Gastrocnemius medialis (tissue), 4 donors: ENCODE measurements around the gene FYN.

ENCODE experiments used
- POLR2A ChIP-seq, 2 donors: fragments of 450-650 bp; IDR thresholded peaks; one replicate each; pipeline ENCODE4 v1.6.1; 2017; ENCODE audit warnings: antibody characterized with exemption in 2 of 2, mild to moderate bottlenecking in 2 of 2, moderate library complexity in 2 of 2
- TF ChIP-seq, protein P1 (sequence below), 5 experiments: fragments of 450-650 bp in 3 of 5; fragments of 200-600 bp in 2 of 5; sonication (generic) in 2 of 5; IDR thresholded peaks in 4 of 5; conservative IDR thresholded peaks in 1 of 5; 1 replicate in 4 of 5; 2 replicates in 1 of 5; pipeline ENCODE4 v1.5.1; 2016 to 2019; ENCODE audit warnings: antibody characterized with exemption in 5 of 5, mild to moderate bottlenecking in 3 of 5, moderate library complexity in 3 of 5

DNA sequence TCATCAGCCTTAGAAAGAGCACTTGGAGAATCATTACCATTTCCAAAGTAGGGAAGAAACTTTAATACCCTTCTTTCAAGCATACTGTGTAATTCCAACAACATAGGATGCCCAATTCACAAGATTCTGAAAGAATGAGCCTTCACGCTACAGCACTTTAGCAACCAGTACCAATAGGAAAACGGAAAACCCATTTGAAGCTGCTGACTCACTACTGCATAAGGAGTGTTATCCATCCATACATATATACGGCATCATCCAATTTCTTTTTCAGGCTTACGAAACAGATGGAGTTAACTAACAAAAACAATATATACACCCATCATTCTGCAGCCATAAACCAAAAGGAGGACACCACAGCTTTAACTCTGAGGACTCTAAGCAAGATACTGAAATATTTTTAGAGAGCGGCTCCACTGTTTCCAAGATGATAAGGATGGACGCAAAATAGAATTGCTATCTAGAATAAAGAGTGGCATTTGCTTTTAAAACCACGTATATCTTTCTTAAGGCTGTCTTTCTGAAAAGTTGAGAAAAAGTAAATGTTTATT lies 24.9 kb downstream of the FYN start:
- TF ChIP-seq, protein P1, sequence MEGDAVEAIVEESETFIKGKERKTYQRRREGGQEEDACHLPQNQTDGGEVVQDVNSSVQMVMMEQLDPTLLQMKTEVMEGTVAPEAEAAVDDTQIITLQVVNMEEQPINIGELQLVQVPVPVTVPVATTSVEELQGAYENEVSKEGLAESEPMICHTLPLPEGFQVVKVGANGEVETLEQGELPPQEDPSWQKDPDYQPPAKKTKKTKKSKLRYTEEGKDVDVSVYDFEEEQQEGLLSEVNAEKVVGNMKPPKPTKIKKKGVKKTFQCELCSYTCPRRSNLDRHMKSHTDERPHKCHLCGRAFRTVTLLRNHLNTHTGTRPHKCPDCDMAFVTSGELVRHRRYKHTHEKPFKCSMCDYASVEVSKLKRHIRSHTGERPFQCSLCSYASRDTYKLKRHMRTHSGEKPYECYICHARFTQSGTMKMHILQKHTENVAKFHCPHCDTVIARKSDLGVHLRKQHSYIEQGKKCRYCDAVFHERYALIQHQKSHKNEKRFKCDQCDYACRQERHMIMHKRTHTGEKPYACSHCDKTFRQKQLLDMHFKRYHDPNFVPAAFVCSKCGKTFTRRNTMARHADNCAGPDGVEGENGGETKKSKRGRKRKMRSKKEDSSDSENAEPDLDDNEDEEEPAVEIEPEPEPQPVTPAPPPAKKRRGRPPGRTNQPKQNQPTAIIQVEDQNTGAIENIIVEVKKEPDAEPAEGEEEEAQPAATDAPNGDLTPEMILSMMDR (IDR thresholded peaks at IDR 0.05 in 4 of 5, conservative IDR thresholded peaks at IDR 0.05 in 1 of 5) = no peak
- no peak for TF ChIP-seq POLR2A (IDR thresholded peaks at IDR 0.05)
